GM21619 (cell line): ENCODE results near the gene PDIA2.
"Not testable (repeated sequence)": the region's sequence is repeated elsewhere in the genome, so short reads cannot be mapped to it uniquely, and the experiment has no call there.

Source experiments
- ATAC-seq: cut with Tn5 transposase; IDR thresholded peaks from one replicate; pipeline ENCODE4 v1.9.1; 2021; ENCODE audit not compliant: unreplicated experiment

PDIA2 gene

GRCh38 chr16:263944-264343 lies 19.0 kb upstream of the PDIA2 start:
- no peak for ATAC-seq

DNA sequence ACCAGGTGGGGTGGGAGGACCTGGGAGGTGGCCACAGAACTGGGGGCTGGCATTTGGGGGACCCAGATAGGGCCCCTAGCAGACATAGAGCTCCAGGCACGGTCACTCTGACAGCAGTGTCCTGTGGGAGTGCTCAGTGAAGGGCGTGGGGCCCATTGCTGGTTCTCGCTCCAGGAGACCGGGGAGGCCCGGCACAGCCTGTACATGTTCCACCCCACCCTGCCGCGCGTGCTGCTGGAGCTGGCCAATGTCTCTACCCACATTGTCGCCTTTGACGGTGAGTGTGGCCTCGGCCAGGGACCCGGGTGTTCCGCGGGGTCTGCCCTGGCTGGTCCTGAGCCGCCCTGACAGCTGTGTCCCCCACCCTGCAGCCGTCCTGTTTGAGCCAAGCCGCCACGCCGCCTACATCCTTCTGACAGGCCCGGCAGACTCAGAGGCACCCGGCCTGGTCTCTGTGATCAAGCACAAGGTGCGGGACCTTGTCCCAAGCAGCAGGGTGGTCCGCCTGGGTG lies 18.5 kb upstream of the PDIA2 start:
- ATAC-seq = no peak

DNA sequence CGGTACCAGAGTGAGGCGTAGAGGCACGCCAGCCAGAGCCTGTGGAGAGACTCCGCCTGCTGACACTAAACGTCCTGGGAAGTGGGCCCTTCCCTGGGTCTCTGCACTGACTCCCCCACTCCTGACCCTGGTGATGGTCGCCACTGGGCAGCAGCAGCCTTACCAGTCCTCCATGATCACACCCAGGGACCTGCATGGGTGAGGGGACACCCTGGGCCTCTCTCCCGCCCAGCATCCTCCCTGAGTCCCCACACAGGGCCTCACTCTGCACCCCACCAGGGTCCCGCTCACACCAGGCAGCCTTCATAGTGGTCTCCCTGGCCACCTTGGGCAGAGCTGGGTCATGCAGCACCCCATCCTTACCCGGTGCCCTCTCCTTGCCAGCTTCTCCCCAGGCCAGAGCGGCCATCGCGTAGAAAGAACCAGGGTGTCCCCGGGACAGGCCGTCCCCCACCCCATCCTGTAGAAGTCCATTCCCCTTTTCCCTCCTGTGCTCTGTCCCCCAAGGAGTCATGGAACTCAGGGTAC lies 17.9 kb upstream of the PDIA2 start:
- no peak for ATAC-seq

GRCh38 chr16:265711-266110 lies 17.3 kb upstream of the PDIA2 start:
- ATAC-seq = no peak

DNA sequence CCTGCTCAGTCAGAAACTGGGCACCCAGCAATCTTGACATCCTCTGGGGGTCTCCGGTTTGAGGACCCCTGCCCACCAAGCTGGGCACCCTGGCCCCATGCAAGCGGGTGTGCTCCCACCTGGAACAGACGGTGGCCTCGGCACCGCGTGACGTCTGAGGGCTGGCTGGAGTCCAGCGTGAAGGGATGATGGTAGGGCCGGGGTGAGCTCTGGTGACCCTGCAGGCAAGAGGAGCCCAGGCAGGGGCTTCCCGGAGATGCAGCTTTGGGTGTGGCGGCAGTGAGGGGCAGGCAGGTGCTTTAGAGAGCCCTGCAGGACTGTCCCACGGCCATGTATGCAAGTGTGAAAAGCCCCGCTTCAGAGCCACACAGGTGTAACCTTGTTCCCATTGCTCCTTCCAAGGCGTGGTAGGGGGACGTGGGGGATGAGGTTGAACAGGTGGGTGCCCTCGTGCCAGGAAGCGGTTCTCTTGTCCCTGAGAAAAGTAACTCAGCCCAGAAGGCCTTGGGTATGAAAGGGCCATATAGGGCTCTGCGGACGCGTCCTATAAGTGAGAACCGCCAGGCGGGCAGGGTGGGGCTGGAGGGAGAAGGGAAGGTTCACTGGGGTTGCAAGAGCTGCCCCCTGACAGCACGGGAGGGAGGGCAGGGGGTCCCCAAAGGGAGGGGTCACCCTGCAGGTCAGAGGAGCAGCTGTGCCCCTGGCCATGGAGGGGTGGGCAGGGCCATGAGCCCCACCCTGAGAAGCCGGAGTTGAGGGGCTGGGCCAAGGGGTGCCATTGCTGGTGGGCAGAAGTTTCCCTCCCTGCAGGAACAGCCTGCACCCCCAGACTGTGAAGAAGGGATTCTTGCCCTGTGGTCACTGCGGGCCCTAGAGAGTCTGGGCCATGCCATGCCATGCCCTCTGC lies 16.5 kb upstream of the PDIA2 start:
- no peak for ATAC-seq

GRCh38 chr16:267562-267961 lies 15.4 kb upstream of the PDIA2 start:
- not testable (repeated sequence) for ATAC-seq

GRCh38 chr16:268141-269053 lies 14.6 kb upstream of the PDIA2 start:
- ATAC-seq = no peak

DNA sequence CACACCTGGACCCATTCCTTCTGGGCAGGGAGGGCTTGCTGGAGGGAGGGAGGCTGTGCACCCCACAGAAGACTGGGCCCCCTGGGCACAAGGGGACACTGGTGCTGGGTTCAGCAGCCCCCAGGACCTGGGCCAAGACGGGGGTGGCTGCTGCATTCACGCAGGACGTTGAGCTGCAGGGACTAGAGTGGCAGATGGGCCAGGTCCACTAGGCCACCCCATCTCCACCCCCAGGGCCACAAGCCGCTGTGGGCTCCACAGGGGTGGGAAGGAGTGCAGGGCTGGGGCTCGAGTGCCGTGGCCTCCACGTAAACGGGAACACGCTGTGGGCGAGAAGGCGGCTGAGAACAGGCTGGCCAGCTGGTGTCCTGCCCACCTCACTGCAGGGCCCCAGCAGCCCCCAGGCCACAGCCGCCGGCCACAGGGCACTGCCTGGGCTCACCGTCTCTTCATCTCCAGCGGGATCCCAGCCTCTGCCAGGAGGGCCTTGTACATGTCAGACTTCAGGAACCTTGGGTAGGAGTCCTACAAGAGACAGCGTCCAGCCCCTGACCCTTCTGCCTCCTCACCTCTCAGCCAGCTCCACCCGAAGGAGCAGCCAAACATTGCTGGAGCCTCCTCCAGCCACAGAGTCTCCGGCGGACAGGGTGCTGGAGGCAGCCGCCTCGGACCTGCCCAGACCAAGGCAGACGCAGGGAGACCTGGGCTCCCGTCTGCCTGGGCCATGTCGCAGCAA lies 13.7 kb upstream of the PDIA2 start:
- ATAC-seq = no peak

DNA sequence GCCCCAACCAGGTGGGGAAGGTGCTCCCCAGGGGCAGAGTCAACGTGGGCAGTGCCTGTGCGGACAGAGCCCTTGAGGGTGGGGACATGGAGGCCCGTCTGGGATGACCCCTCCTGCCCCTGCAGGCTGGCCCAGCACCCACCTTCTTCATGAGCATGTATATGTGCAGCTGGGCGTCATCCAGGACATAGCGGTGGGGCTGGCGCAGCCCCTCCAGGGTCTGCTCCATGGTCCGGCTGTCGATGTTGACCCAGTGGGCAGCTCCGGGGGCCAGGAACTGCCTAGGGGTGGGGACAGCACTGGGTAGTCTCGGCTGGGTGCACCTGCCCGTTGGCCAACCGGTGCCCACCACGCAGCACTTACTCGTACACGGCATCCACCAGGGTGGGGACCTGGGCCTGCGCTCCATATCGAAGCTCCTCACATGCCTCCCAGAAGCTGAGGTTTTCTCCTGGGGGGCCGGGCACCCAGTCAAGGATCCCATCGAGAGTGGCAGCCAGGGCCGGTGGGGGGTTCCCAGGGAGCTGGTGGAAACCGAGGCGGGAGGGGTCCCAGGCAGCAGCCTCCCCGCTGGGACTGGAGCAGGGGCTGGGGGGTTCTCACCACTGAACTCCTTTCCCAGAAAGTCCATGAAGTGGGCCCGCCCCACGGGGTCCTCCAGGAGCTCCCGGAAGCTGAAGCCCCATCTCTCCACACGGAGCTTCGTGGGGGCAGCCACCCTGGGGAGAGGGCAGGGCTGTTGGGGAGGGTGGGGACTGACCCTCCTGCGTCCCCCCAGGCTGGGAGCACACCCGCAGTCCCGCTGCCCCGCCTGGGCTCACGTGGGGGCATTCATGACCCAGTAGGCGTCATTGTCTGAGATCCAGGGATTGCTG lies 12.3 kb upstream of the PDIA2 start:
- ATAC-seq = no peak

- ATAC-seq = no peak
These were observed 10.1 kb upstream of the PDIA2 start for GRCh38 chr16:272633-273546.

GRCh38 chr16:273547-274421 lies 9.2 kb upstream of the PDIA2 start:
- no peak for ATAC-seq

DNA sequence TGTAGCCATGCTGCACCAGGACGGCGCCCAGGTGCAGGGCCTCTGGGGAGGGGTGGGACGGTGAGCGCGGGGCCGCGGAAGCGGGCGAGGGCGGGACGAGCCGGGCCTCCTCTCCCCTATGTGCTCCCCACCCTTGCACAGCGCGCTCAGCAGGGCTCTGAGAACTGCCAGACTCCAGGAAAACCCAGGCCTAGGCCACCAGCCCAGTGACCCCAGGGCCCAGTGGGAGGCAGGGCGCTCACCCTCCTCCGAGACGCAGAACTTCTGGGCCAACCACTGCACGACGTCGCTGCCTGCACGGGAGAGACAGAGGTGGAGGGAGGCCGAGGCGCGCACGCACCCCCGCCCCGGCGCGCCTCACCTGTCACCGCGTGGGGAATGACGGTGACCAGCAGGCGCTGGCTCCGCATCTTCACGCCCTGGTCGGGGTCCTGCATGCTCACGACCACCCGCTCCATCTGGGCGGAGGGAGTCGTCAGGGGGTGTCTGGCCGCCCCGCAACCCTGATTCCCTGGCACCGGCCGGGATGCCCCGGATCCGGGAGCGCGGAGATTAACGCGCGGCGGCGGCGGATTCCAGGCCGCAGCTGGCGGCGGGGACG lies 7.8 kb upstream of the PDIA2 start:
- ATAC-seq = no peak

DNA sequence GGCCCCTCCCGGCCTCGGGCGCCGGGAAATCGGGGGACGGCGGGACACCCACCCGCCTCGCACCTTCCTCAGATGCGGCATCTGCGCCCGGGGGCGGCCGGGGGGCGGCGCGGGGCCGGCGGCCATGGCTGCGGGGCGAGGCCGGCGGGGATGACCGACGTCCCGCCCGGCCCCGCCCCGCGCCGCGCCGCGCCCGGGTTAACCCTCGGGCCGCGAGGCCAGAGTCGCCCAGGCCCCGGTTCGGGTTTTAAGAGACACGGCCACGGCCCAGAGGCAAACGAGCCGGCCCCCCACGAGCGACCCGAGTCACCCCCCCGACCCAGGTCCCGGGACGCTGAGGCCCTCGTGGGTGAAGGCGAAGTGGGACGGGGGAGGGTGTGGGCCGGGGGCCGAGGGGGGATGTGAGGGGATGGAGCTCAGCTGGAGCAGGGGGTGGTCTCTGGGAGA lies 7.2 kb upstream of the PDIA2 start, which contains the start of gene RGS11:
Gene RGS11, minus strand, starts transcription at position 159 of the 447 bp plus-strand sequence. Its CDS starts 33 bp downstream, at position 126.
- no peak for ATAC-seq

DNA sequence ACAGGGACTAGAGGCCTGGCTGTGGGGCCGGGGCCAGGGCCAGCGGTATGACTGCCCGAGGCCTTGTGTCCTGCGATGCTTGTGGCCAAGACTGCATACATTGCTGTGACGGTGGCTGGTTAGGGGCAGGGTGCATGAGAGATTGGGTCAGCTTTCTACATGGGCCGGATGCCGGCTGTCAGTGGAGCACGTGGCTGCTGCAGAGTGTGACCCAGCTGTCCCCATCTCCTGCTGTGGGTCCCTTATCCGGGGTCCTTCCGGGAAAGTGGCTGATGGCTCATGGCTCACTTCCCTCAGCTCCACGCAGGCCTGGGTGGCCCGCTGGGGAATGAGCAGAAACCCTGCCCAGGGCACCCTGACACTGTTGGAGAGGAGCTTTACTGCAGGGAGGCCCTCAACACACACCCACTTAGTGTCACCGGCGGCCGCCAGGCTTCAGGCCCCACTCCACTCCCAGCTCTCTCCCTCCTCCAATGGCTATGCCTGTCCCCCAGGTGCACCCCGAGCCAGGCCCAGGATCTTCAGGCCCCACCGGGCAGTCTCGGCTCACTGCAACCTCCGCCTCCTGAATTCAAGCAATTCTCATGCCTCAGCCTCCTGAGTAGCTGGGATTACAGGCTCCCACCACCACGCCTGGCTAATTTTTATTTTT lies 6.4 kb upstream of the PDIA2 start:
- no peak for ATAC-seq

DNA sequence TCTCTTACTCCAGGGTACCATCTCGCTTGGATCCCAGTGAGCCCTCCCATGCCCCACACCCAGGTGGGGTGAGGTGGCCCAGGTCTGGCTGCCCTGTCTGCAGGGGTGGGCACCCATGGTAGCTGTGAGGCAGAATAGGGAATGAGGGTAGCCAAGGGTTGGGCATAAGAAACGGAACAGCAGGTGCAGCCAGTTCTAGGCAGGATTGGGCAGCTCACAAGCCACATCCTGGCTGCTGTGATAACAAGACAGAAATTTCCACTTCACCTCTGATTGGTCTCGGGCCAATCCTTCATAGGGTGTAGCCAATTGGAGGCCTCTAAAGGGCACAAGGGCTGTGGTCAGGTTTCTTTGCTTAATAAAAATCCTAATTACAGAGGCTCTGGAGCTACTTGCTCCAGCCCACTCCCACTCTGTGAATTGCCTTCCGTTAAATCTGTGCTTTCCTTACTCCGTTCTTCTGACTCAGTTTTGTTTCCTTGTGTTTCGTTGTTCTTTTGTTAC lies 4.0 kb upstream of the PDIA2 start:
- no peak for ATAC-seq

- ATAC-seq = no peak
These were observed 3.4 kb upstream of the PDIA2 start for GRCh38 chr16:279531-279930.
